HepG2 (cell line): ENCODE measurements around the gene C9orf50. TPM values are rescaled to one million over a fixed set of nuclear protein-coding genes. Genes with fewer than 3 reads are reported as not detected.

ENCODE experiments used
- ATF3 ChIP-seq: sonication (generic); formaldehyde crosslinking; IDR thresholded peaks from 2 replicates; pipeline ENCODE4 v1.4.0; 2020; ENCODE audit warnings: missing genetic modification reagents
- CCAR2 ChIP-seq: fragments of 200-400 bp; formaldehyde crosslinking; optimal IDR thresholded peaks from 2 replicates; pipeline ENCODE3; 2018; ENCODE audit warnings: low read depth, mild to moderate bottlenecking, low read length, moderate library complexity
- ETS1 ChIP-seq: sonication (generic); formaldehyde crosslinking; IDR thresholded peaks from 2 replicates; pipeline ENCODE4 v1.4.0; 2020; ENCODE audit warnings: missing genetic modification reagents
- FOXM1 ChIP-seq: sonication (generic); formaldehyde crosslinking; IDR thresholded peaks from 2 replicates; pipeline ENCODE4 v1.5.0; 2020; ENCODE audit warnings: missing genetic modification reagents
- GATAD1 ChIP-seq: IDR thresholded peaks from 2 replicates; pipeline ENCODE4 v1.6.1; 2016; ENCODE audit warnings: missing genetic modification reagents, missing compliant biosample characterization
- GRHL1 ChIP-seq: sonication (generic); formaldehyde crosslinking; conservative IDR thresholded peaks from 2 replicates; pipeline ENCODE4 v1.8.0; 2022; ENCODE audit warnings: missing genetic modification reagents
- HOXA9 ChIP-seq: sonication (generic); formaldehyde crosslinking; IDR thresholded peaks from 2 replicates; pipeline ENCODE4 v1.8.1; 2022; ENCODE audit warnings: missing genetic modification reagents, mild to moderate bottlenecking, moderate library complexity, borderline replicate concordance
- KDM1A ChIP-seq: IDR thresholded peaks from 2 replicates; pipeline ENCODE4 v1.6.1; 2016; ENCODE audit warnings: missing compliant biosample characterization
- MAZ ChIP-seq, 2 experiments: sonication (generic) in 1 of 2; formaldehyde crosslinking in 1 of 2; IDR thresholded peaks; 2 replicates each; pipeline versions ENCODE4 v1.5.0 to v1.6.1; 2012 to 2020; ENCODE audit warnings: low read depth in 2 of 2, mild to moderate bottlenecking in 2 of 2, borderline replicate concordance in 1 of 2, improper control_type of control experiment in 1 of 2, low read length in 1 of 2, missing genetic modification reagents in 1 of 2, moderate library complexity in 1 of 2
- MTF1 ChIP-seq: sonication (generic); formaldehyde crosslinking; IDR thresholded peaks from 2 replicates; pipeline ENCODE4 v1.5.0; 2020; ENCODE audit warnings: missing genetic modification reagents
- PREB ChIP-seq: sonication (generic); formaldehyde crosslinking; IDR thresholded peaks from 2 replicates; pipeline ENCODE4 v1.4.0; 2020; ENCODE audit warnings: missing genetic modification reagents
- RFX5 ChIP-seq: IDR thresholded peaks from 2 replicates; pipeline ENCODE4 v1.6.1; 2011; ENCODE audit warnings: low read depth, low read length, improper control_type of control experiment
- TCF7 ChIP-seq: sonication (generic); IDR thresholded peaks from 2 replicates; pipeline ENCODE4 v1.6.1; 2016; ENCODE audit warnings: antibody characterized with exemption, low read depth
- TP53 ChIP-seq: sonication (generic); formaldehyde crosslinking; conservative IDR thresholded peaks from 2 replicates; pipeline ENCODE4 v1.4.0; 2020; ENCODE audit warnings: missing genetic modification reagents
- U2AF2 ChIP-seq: fragments of 200-400 bp; formaldehyde crosslinking; IDR thresholded peaks from 2 replicates; pipeline ENCODE4 v1.6.1; 2017; ENCODE audit warnings: low read depth, mild to moderate bottlenecking, low read length
- XBP1 ChIP-seq: sonication (generic); formaldehyde crosslinking; IDR thresholded peaks from 2 replicates; pipeline ENCODE4 v1.5.0; 2020; ENCODE audit warnings: missing genetic modification reagents
- YEATS4 ChIP-seq: sonication (generic); formaldehyde crosslinking; IDR thresholded peaks from 2 replicates; pipeline ENCODE4 v1.4.0; 2020; ENCODE audit warnings: missing genetic modification reagents, borderline replicate concordance
- ZNF562 ChIP-seq: sonication (generic); formaldehyde crosslinking; IDR thresholded peaks from 2 replicates; pipeline ENCODE4 v1.8.0; 2022; ENCODE audit warnings: missing genetic modification reagents, borderline replicate concordance
- ZNF563 ChIP-seq: sonication (generic); formaldehyde crosslinking; IDR thresholded peaks from 2 replicates; pipeline ENCODE4 v1.8.0; 2022; ENCODE audit warnings: mild to moderate bottlenecking, moderate library complexity, missing genetic modification reagents
- ZNF574 ChIP-seq: sonication (generic); formaldehyde crosslinking; IDR thresholded peaks from 2 replicates; pipeline ENCODE4 v1.4.0; 2020; ENCODE audit warnings: missing genetic modification reagents
- ZNF75D ChIP-seq: sonication (generic); formaldehyde crosslinking; IDR thresholded peaks from 2 replicates; pipeline ENCODE4 v1.8.1; 2023; ENCODE audit warnings: missing genetic modification reagents, mild to moderate bottlenecking, borderline replicate concordance
- ZNF768 ChIP-seq: sonication (generic); formaldehyde crosslinking; IDR thresholded peaks from 2 replicates; pipeline ENCODE4 v1.4.0; 2020; ENCODE audit warnings: missing genetic modification reagents
- polyA plus RNA-seq, 8 experiments: library from polyadenylated mRNA; depleted of rRNA in 3 of 8; stranded (reverse) in 7 of 8; unstranded in 1 of 8; fragments of >200 nt; fragmentation: Illumina TruSeq in 4 of 8; extraction: Trizol in 4 of 8; gene quantifications; 2 replicates each; pipeline versions ENCODE4 v1.2.1 to v1.2.3, GENCODE V29; 2011 to 2016; ENCODE audit warnings: low read depth in 4 of 8, missing spikeins in 1 of 8, mixed read lengths in 1 of 8; ENCODE audit not compliant: insufficient read depth in 1 of 8
- total RNA-seq, 5 experiments: library from RNA; depleted of rRNA; stranded (reverse); fragments of >200 nt; fragmentation: Illumina TruSeq; extraction: Trizol; gene quantifications; 2 replicates each; pipeline ENCODE4 v1.2.3, GENCODE V29; 2016; ENCODE audit warnings: low read depth in 1 of 5

The C9orf50 gene
- total and polyA plus RNA-seq, 2 of the 13 experiments (the other 11 are each of a cell fraction or from before 2014, with no cell fraction given) = not detected

- TF ChIP-seq ZNF563 (CRISPR knock-in tag) (no peak), GATAD1 (0 out of 2 replicates have a peak, but pooled peaks have one; percentile 13), TCF7 (no peak), ZNF574 (CRISPR knock-in tag) (0 out of 2 replicates have a peak, but pooled peaks have one; percentile 52), ZNF562 (no peak), MAZ (IDR thresholded peaks at IDR 0.05; ENCODE audit: borderline replicate concordance, low read depth, low read length) (no peak), MAZ (CRISPR knock-in tag; IDR thresholded peaks at IDR 0.05; ENCODE audit: low read depth) (no peak), U2AF2 (no peak), ZNF768 (CRISPR knock-in tag) (peak; percentile 99), TP53 (CRISPR knock-in tag) (no peak; the same call in 1 of the 2 replicates), ETS1 (CRISPR knock-in tag) (no peak), PREB (CRISPR knock-in tag) (no peak), FOXM1 (CRISPR knock-in tag) (no peak), HOXA9 (CRISPR knock-in tag) (no peak), ATF3 (CRISPR knock-in tag) (no peak), MTF1 (CRISPR knock-in tag) (no peak), CCAR2 (peak; percentile 63), XBP1 (CRISPR knock-in tag) (no peak), RFX5 (no peak), GRHL1 (no peak), YEATS4 (CRISPR knock-in tag) (peak; percentile 52; the same call in 1 of the 2 replicates), KDM1A (CRISPR knock-in tag) (peak; percentile 74), ZNF75D (CRISPR knock-in tag) (no peak)
Observed at GRCh38 chr9:129606161-129607026, 14.5 kb downstream of the C9orf50 start (continued).
